PC-9 (cell line): Measurements from ENCODE around the gene OR2A25. TPM values are rescaled to one million over a fixed set of nuclear protein-coding genes. Genes with fewer than 3 reads are reported as not detected.

ENCODE experiments used
- BruUV-seq: library from RNA; stranded (reverse); fragments of 400-500 nt; replicated peaks from 2 replicates; lab custom pipeline; 2021; lab: Mats Ljungman, UMichigan
- CTCF ChIA-PET: fragments of 300-600 bp; sonication (Branson Sonifier 250); formaldehyde crosslinking; loops from one replicate; lab custom pipeline; 2022; ENCODE audit warnings: antibody characterized with exemption; lab: Charles Lee
- POLR2A ChIA-PET: fragments of 300-600 bp; sonication (Branson Sonifier 250); formaldehyde crosslinking; loops from one replicate; lab custom pipeline; 2022; ENCODE audit warnings: antibody characterized with exemption; ENCODE audit not compliant: unreplicated experiment; lab: Charles Lee
- DNase-seq, 2 experiments: peaks; one replicate each; pipeline versions ENCODE4 v3.0.0 to v3.0.0-alpha.2; 2015 to 2022; ENCODE audit warnings: mixed read lengths in 1 of 2
- H2AFZ ChIP-seq: fragments of 200-600 bp; sonication (generic); 2 replicates; pipeline ENCODE4 v1.8.1; 2017; ENCODE audit warnings: antibody characterized with exemption
- H3F3A ChIP-seq: fragments of 200-600 bp; sonication (generic); 2 replicates; pipeline ENCODE4 v1.8.1; 2017; ENCODE audit warnings: antibody characterized with exemption, mild to moderate bottlenecking, low read depth; ENCODE audit not compliant: insufficient read depth
- H3K27ac ChIP-seq: fragments of 200-600 bp; sonication (generic); 2 replicates; pipeline ENCODE4 v1.6.1; 2016; ENCODE audit warnings: mixed run types
- H3K27me3 ChIP-seq: fragments of 200-600 bp; sonication (generic); 2 replicates; pipeline ENCODE4 v1.6.1; 2016; ENCODE audit warnings: low read depth, mixed run types; ENCODE audit not compliant: insufficient read depth
- H3K36me3 ChIP-seq: fragments of 200-600 bp; sonication (generic); 2 replicates; pipeline ENCODE4 v1.6.1; 2016; ENCODE audit warnings: low read depth, mixed run types
- H3K4me1 ChIP-seq: fragments of 200-600 bp; sonication (generic); replicated peaks from 2 replicates; pipeline ENCODE4 v1.6.1; 2016; ENCODE audit warnings: mixed run types; ENCODE audit not compliant: insufficient read depth
- H3K4me2 ChIP-seq: fragments of 200-600 bp; sonication (generic); 2 replicates; pipeline ENCODE4 v1.6.1; 2017; ENCODE audit warnings: mixed run types
- H3K4me3 ChIP-seq: fragments of 200-600 bp; sonication (generic); 2 replicates; pipeline ENCODE4 v1.6.1; 2016; ENCODE audit warnings: mixed run types
- H3K79me2 ChIP-seq: fragments of 200-600 bp; sonication (generic); 2 replicates; pipeline ENCODE4 v1.6.1; 2017; ENCODE audit warnings: low read depth, mixed run types
- H3K9me2 ChIP-seq: fragments of 200-600 bp; sonication (generic); 2 replicates; pipeline ENCODE4 v1.8.1; 2017; ENCODE audit warnings: mild to moderate bottlenecking; ENCODE audit not compliant: insufficient read depth
- H3K9me3 ChIP-seq: fragments of 200-600 bp; sonication (generic); 2 replicates; pipeline ENCODE4 v1.8.1; 2016; ENCODE audit warnings: low read depth; ENCODE audit not compliant: insufficient read depth
- H4K20me1 ChIP-seq: fragments of 200-600 bp; sonication (generic); 2 replicates; pipeline ENCODE4 v1.8.1; 2017; ENCODE audit not compliant: insufficient read depth
- CTCF ChIP-seq: fragments of 200-600 bp; sonication (generic); conservative IDR thresholded peaks from 2 replicates; pipeline ENCODE4 v1.6.1; 2017; ENCODE audit warnings: mixed run types, antibody characterized with exemption, mild to moderate bottlenecking, moderate library complexity
- EZH2 ChIP-seq: fragments of 200-600 bp; sonication (generic); IDR thresholded peaks from 2 replicates; pipeline ENCODE4 v1.8.0; 2017; ENCODE audit warnings: antibody characterized with exemption, low read depth
- intact Hi-C: fragments of 100-400 bp; cut with micrococcal nuclease; formaldehyde crosslinking; loops from one replicate; pipeline ENCODE4 v1.10.0; 2022; ENCODE audit not compliant: unreplicated experiment
- total RNA-seq: library from RNA; stranded (reverse); gene quantifications from 2 replicates; pipeline ENCODE4 v1.2.3, GENCODE V29; 2021

Gene OR2A25
- total RNA-seq, 1 experiment from 2014 or later = not detected

GRCh38 chr7:144087230-144087629 is 17.6 kb downstream of the OR2A25 start:
- Histone ChIP-seq H2AFZ (no peak overlapping the region), H4K20me1 (no peaks in the 10 kb centered on the region; the same call in 1 of the 2 replicates), H3K9me3 (0 out of 2 replicates have a peak, but pooled peaks cover 4% of the 10 kb centered on the region), H3K4me2 (no peak overlapping the region), H3K36me3 (no peaks in the 10 kb centered on the region), H3K27me3 (no peaks in the 10 kb centered on the region), H3K79me2 (no peaks in the 10 kb centered on the region), H3K4me1 (no peaks in the 10 kb centered on the region), H3K27ac (no peak overlapping the region), H3K4me3 (no peak overlapping the region), H3K9me2 (no peaks in the 10 kb centered on the region; the same call in 1 of the 2 replicates), H3F3A (no peaks in the 10 kb centered on the region)
- DNase-seq = no peak
- TF ChIP-seq CTCF = no peak
- BruUV-seq = no TSS peak
- CTCF ChIA-PET = no interaction called here
- intact Hi-C loops = no loop called here
- POLR2A ChIA-PET = no interaction called here

DNA sequence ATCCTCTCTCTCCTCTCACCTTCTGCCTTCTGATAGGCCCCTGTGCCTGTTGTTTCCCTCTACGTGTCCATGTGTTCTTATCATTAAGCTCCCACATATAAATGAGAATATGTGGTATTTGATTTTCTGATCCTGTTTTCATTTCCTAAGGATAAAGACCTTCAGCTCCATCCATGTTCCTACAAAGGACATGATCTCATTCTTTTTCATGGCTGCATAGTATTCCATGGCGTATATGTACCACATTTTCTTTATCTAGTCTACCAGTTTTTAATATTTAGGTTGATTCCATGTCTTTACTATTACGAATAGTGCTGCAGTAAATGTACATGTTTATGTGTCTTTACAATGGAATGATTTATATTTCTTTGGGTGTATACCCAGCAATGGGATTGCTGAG is 21.1 kb downstream of the OR2A25 start:
- BruUV-seq = no TSS peak
- DNase-seq = no peak
- ChIA-PET CTCF (no interaction called here), POLR2A (interaction anchor here (0.6 kb wide), 1 partner anchor 1710 kb away, joined by 3 read pairs; no protein-coding TSS in a partner anchor)
- TF ChIP-seq CTCF (no peak), EZH2 (no peak)
- H3K27ac ChIP-seq = no peak overlapping the region
- no peaks in the 10 kb centered on the region for H3K27me3 ChIP-seq
- no peak overlapping the region for H2AFZ ChIP-seq
- no peak overlapping the region for H3K4me2 ChIP-seq
- no peaks in the 10 kb centered on the region for H3K79me2 ChIP-seq
- H3K4me3 ChIP-seq = no peak overlapping the region
- H3K9me3 ChIP-seq = 0 out of 2 replicates have a peak, but pooled peaks cover 4% of the 10 kb centered on the region
- no peaks in the 10 kb centered on the region; the same call in 1 of the 2 replicates for H4K20me1 ChIP-seq
- H3F3A ChIP-seq = no peaks in the 10 kb centered on the region
- intact Hi-C loops = no loop called here
- no peaks in the 10 kb centered on the region; the same call in 1 of the 2 replicates for H3K9me2 ChIP-seq
- no peaks in the 10 kb centered on the region for H3K36me3 ChIP-seq
- no peaks in the 10 kb centered on the region for H3K4me1 ChIP-seq

- ChIA-PET CTCF (no interaction called here), POLR2A (no interaction called here)
- Histone ChIP-seq H3K27me3 (no peaks in the 10 kb centered on the region), H3K9me2 (peaks cover 4% of the 10 kb centered on the region), H3K27ac (no peak overlapping the region), H3K4me2 (no peak overlapping the region), H2AFZ (no peak overlapping the region), H3K4me3 (no peak overlapping the region), H3K4me1 (no peaks in the 10 kb centered on the region), H3K36me3 (no peaks in the 10 kb centered on the region), H3F3A (no peaks in the 10 kb centered on the region), H3K79me2 (no peaks in the 10 kb centered on the region), H3K9me3 (no peaks in the 10 kb centered on the region), H4K20me1 (no peaks in the 10 kb centered on the region)
- intact Hi-C loops = no loop called here
- DNase-seq = no peak
- BruUV-seq = no TSS peak
- TF ChIP-seq CTCF = no peak
- TF ChIP-seq EZH2 = no peak
These were observed 29.2 kb downstream of the OR2A25 start for GRCh38 chr7:144098776-144099175.
